ENCODE data around the gene ZNF521. TPM values are rescaled to one million over a fixed set of nuclear protein-coding genes. Genes with fewer than 3 reads are reported as not detected.

The ZNF521 gene
- total RNA-seq, 1 donor from 2014 or later: 48.0 TPM

GRCh38 chr18:25314838-25315190 lies 37.2 kb downstream of the ZNF521 start:
- Mint-ChIP-seq H3K4me3 (ENCODE audit: unreplicated experiment) (no peak overlapping the region), H3K27ac (ENCODE audit: unreplicated experiment) (no peak overlapping the region), H3K27me3 (ENCODE audit: low read depth, unreplicated experiment) (no peaks in the 10 kb centered on the region), H3K36me3 (ENCODE audit: low read depth, unreplicated experiment) (peaks cover 4% of the 10 kb centered on the region), H3K9me3 (ENCODE audit: unreplicated experiment) (no peaks in the 10 kb centered on the region), H3K4me1 (ENCODE audit: low read depth, unreplicated experiment) (peaks cover 1% of the 10 kb centered on the region)
- FAIRE-seq: no peak
- DNase-seq (ENCODE audit: low read depth): no peak
- Histone ChIP-seq H2AFZ (ENCODE audit: low read depth, low read length) (no peak overlapping the region), H3K79me2 (ENCODE audit: insufficient read depth, low read length) (no peaks in the 10 kb centered on the region), H3K9me3 (ENCODE audit: insufficient read depth, low read depth, low read length) (no peaks in the 10 kb centered on the region), H4K20me1 (ENCODE audit: insufficient read depth, low read length) (no peaks in the 10 kb centered on the region), H3K9ac (ENCODE audit: low read length) (no peak overlapping the region), H3K4me3 (ENCODE audit: insufficient read depth, low read depth, low read length) (no peak overlapping the region), H3K27ac (ENCODE audit: low read depth, low read length) (no peak overlapping the region), H3K27me3 (ENCODE audit: insufficient read depth, low read length) (no peaks in the 10 kb centered on the region), H3K4me2 (ENCODE audit: low read length) (no peak overlapping the region), H3K4me1 (ENCODE audit: insufficient read depth, low read length) (no peaks in the 10 kb centered on the region), H3K36me3 (ENCODE audit: insufficient read depth, low read length) (peaks cover 3% of the 10 kb centered on the region)
- TF ChIP-seq CTCF (IDR thresholded peaks at IDR 0.05; ENCODE audit: insufficient read depth, low read depth, low read length) (no peak), EZH2 (IDR thresholded peaks at IDR 0.05; ENCODE audit: insufficient read depth, low read length) (no peak)

GRCh38 chr18:25314151-25314837 lies 37.7 kb downstream of the ZNF521 start:
- Mint-ChIP-seq H3K4me3 (ENCODE audit: unreplicated experiment) (no peak overlapping the region), H3K27me3 (ENCODE audit: low read depth, unreplicated experiment) (no peaks in the 10 kb centered on the region), H3K4me1 (ENCODE audit: low read depth, unreplicated experiment) (peaks cover 1% of the 10 kb centered on the region), H3K9me3 (ENCODE audit: unreplicated experiment) (no peaks in the 10 kb centered on the region), H3K36me3 (ENCODE audit: low read depth, unreplicated experiment) (peaks cover 4% of the 10 kb centered on the region), H3K27ac (ENCODE audit: unreplicated experiment) (no peak overlapping the region)
- Histone ChIP-seq H3K4me3 (ENCODE audit: insufficient read depth, low read depth, low read length) (no peak overlapping the region), H3K9me3 (ENCODE audit: insufficient read depth, low read depth, low read length) (no peaks in the 10 kb centered on the region), H3K79me2 (ENCODE audit: insufficient read depth, low read length) (no peaks in the 10 kb centered on the region), H4K20me1 (ENCODE audit: insufficient read depth, low read length) (no peaks in the 10 kb centered on the region), H3K27ac (ENCODE audit: low read depth, low read length) (no peak overlapping the region), H3K36me3 (ENCODE audit: insufficient read depth, low read length) (no peaks in the 10 kb centered on the region), H2AFZ (ENCODE audit: low read depth, low read length) (no peak overlapping the region), H3K4me1 (ENCODE audit: insufficient read depth, low read length) (no peaks in the 10 kb centered on the region), H3K9ac (ENCODE audit: low read length) (no peak overlapping the region), H3K4me2 (ENCODE audit: low read length) (no peak overlapping the region), H3K27me3 (ENCODE audit: insufficient read depth, low read length) (no peaks in the 10 kb centered on the region)
- no peak for TF ChIP-seq CTCF (IDR thresholded peaks at IDR 0.05; ENCODE audit: insufficient read depth, low read depth, low read length)
- no peak for TF ChIP-seq EZH2 (IDR thresholded peaks at IDR 0.05; ENCODE audit: insufficient read depth, low read length)
- DNase-seq (ENCODE audit: low read depth): no peak
- no peak for FAIRE-seq

- no peak overlapping the region for H3K4me2 ChIP-seq (ENCODE audit: low read length)
- no peak for DNase-seq (ENCODE audit: low read depth)
- no peak overlapping the region for H3K27ac ChIP-seq (ENCODE audit: low read depth, low read length)
- H2AFZ ChIP-seq (ENCODE audit: low read depth, low read length): no peak overlapping the region
- H3K4me3 ChIP-seq (ENCODE audit: insufficient read depth, low read depth, low read length): no peak overlapping the region
- H3K4me1 Mint-ChIP-seq (ENCODE audit: low read depth, unreplicated experiment): peaks cover 1% of the 10 kb centered on the region
- H3K27me3 ChIP-seq (ENCODE audit: insufficient read depth, low read length): no peaks in the 10 kb centered on the region
- no peak overlapping the region for H3K27ac Mint-ChIP-seq (ENCODE audit: unreplicated experiment)
- H3K9me3 ChIP-seq (ENCODE audit: insufficient read depth, low read depth, low read length): no peaks in the 10 kb centered on the region
- peaks cover 3% of the 10 kb centered on the region for H3K36me3 ChIP-seq (ENCODE audit: insufficient read depth, low read length)
- no peaks in the 10 kb centered on the region for H4K20me1 ChIP-seq (ENCODE audit: insufficient read depth, low read length)
- no peaks in the 10 kb centered on the region for H3K4me1 ChIP-seq (ENCODE audit: insufficient read depth, low read length)
- H3K79me2 ChIP-seq (ENCODE audit: insufficient read depth, low read length): no peaks in the 10 kb centered on the region
- H3K36me3 Mint-ChIP-seq (ENCODE audit: low read depth, unreplicated experiment): no peaks in the 10 kb centered on the region
- no peak for FAIRE-seq
- no peak overlapping the region for H3K4me3 Mint-ChIP-seq (ENCODE audit: unreplicated experiment)
- no peaks in the 10 kb centered on the region for H3K27me3 Mint-ChIP-seq (ENCODE audit: low read depth, unreplicated experiment)
- H3K9ac ChIP-seq (ENCODE audit: low read length): no peak overlapping the region
- H3K9me3 Mint-ChIP-seq (ENCODE audit: unreplicated experiment): no peaks in the 10 kb centered on the region
- TF ChIP-seq CTCF (IDR thresholded peaks at IDR 0.05; ENCODE audit: insufficient read depth, low read depth, low read length): no peak
- no peak for TF ChIP-seq EZH2 (IDR thresholded peaks at IDR 0.05; ENCODE audit: insufficient read depth, low read length)
Measured at GRCh38 chr18:25313268-25313667, 38.7 kb downstream of the ZNF521 start.
